ENCODE measurements around the gene APOBEC3C.
"Not testable (repeated sequence)": the region's sequence is repeated elsewhere in the genome, so short reads cannot be mapped to it uniquely, and the experiment has no call there.

APOBEC3C gene

GRCh38 chr22:38974826-38975175 lies 39.3 kb upstream of the APOBEC3C start:
- H3K4me1 Mint-ChIP-seq, result no peaks in the 10 kb centered on the region

GRCh38 chr22:38977289-38977688 lies 36.8 kb upstream of the APOBEC3C start:
- H3K4me1 Mint-ChIP-seq, result peaks cover 10% of the 10 kb centered on the region
- H3K36me3 Mint-ChIP-seq, H3K9me3 Mint-ChIP-seq, H3K27ac Mint-ChIP-seq, H3K27me3 Mint-ChIP-seq, H3K4me3 Mint-ChIP-seq: not testable (repeated sequence)

More at GRCh38 chr22:38974826-38975175, 39.3 kb upstream of the APOBEC3C start:
- H3K27ac Mint-ChIP-seq, result no peak overlapping the region
- H3K4me3 Mint-ChIP-seq, result no peak overlapping the region
- no peaks in the 10 kb centered on the region for H3K36me3 Mint-ChIP-seq
- no peaks in the 10 kb centered on the region for H3K9me3 Mint-ChIP-seq
- no peaks in the 10 kb centered on the region for H3K27me3 Mint-ChIP-seq

- H3K4me1 Mint-ChIP-seq, result peaks cover 25% of the 10 kb centered on the region
- not testable (repeated sequence) for H3K36me3 Mint-ChIP-seq, H3K27ac Mint-ChIP-seq, H3K9me3 Mint-ChIP-seq, H3K4me3 Mint-ChIP-seq, H3K27me3 Mint-ChIP-seq
Measured at GRCh38 chr22:38980587-38980986, 33.5 kb upstream of the APOBEC3C start.

GRCh38 chr22:38981005-38981991 lies 32.8 kb upstream of the APOBEC3C start:
- no peaks in the 10 kb centered on the region for H3K27me3 Mint-ChIP-seq
- H3K4me1 Mint-ChIP-seq, result peaks cover 25% of the 10 kb centered on the region
- no peaks in the 10 kb centered on the region for H3K36me3 Mint-ChIP-seq
- H3K4me3 Mint-ChIP-seq, result peak overlapping the region; percentile 79
- H3K27ac Mint-ChIP-seq, result peak overlapping the region; percentile 55
- H3K9me3 Mint-ChIP-seq, result no peaks in the 10 kb centered on the region

DNA sequence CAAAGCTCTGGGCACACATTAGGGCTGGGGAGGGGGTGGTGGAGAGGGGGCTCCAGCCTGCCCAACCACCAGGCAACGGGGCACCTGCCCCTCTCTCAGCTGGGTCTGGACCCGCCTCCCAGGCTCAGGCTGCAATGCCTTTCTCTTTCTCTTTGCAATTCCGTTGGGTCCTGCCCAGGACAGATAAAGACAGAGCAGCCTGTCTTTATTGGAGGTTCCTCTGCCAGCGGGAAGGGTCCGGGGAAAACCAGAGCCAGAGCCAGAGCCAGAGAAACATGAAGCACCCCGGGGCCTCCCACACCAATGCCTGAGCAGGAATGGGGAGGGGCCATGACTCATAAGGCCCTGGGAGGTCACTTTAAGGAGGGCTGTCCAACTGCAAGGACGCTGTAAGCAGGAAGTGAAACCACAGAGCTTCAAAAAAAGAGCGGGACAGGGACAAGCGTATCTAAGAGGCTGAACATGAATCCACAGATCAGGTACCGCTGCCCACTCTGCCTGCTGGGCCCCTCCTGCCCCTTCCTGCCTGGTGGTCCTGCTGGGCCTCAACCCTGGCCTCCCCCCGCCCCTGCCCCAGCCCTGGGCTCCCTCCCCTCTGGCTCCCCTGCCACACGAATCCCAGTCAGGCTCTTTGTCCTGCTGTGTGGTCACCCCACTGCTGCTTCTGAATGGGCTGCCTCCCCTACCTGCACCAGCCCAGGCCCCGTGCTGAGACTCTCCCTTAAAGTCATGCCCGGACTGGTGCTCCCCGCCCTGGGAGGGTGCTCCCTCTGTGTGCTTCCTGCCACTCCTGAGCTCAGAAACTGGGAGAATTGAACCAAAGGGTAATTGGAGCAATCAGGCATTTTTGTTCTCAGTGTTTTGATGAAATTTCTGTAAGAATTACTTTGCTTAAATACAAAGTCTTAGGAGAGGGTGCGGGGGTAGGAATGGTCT lies 31.8 kb upstream of the APOBEC3C start, which contains the start of gene APOBEC3B:
TSS of gene APOBEC3B (plus strand) at position 356 of the 936 bp plus-strand sequence. CDS start at position 463, 107 bp downstream.
- Mint-ChIP-seq H3K4me1 (peaks cover 26% of the 10 kb centered on the region), H3K36me3 (no peaks in the 10 kb centered on the region), H3K27me3 (no peaks in the 10 kb centered on the region), H3K27ac (peak within 1 kb of the TSS; percentile 55), H3K9me3 (no peaks in the 10 kb centered on the region), H3K4me3 (peak within 1 kb of the TSS; percentile 79)

DNA sequence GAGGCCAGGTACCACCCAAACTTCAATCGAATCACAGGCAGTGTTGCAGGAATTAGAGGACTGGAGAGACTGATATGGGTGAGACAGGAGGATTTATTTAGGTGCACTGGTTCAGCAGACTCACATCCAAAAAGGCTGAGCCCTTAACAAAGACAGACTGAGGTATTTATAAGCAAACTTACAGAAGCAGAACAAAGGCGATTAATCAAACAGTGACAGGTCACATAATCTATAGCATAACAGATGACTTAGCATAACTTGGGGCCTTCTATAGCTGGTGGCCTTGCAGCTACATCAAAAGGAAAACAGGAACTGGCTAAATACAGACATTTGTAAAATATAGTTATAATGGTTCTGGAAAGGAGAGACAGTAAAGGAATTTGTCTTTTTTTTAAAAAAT lies 29.8 kb upstream of the APOBEC3C start:
- Mint-ChIP-seq H3K4me1 (peaks cover 39% of the 10 kb centered on the region), H3K4me3 (peak overlapping the region; percentile 26), H3K27ac (peak overlapping the region; percentile 84), H3K27me3 (no peaks in the 10 kb centered on the region), H3K36me3 (no peaks in the 10 kb centered on the region), H3K9me3 (no peaks in the 10 kb centered on the region)

DNA sequence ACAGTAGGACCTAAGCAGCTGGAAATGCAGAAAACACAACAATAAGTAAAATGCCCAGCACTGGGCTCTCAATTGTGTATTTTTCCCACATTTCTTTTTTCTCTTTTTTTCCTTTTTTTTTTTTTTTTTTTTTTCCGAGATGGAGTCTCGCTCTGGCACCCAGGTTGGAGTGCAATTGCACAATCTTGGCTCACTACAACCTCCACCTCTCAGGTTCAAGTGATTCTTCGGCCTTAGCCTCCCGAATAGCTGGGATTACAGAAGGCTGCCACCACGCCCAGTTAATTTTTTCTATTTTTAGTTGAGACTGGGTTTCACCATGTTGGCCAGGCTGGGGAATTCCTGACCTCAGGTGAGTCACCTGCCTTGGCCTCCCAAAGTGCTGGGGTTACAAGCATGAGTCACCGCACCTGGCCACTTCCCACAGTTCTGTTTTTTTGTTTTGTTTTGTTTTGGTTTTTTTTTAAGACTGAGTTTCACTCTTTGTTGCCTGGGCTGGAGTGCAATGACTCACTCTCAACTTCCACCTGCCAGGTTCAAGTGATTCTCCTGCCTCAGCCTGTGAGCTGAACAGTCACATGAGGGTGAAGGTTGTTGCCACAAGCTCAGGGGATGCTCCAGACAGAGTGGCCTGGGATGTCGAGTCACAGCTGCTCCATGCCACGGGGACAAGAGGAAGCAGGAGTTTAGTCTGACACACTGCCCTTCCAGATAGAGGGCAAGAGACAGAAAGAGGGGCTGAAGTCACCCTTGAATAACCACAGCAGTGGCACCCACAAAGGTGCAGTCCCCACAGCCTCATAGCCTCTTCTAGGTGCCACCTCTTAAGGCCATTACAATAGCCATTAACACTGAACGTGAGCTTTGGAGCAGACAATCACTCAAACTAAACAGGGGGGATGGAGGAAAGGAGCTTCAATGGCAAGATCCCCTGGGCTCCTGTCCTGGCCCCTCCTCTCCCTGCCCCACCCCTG lies 29.0 kb upstream of the APOBEC3C start:
- H3K4me1 Mint-ChIP-seq, result peaks cover 44% of the 10 kb centered on the region
- H3K36me3 Mint-ChIP-seq, H3K9me3 Mint-ChIP-seq, H3K27me3 Mint-ChIP-seq: not testable (repeated sequence)
- H3K27ac Mint-ChIP-seq, result peak overlapping the region; percentile 92
- H3K4me3 Mint-ChIP-seq, result peak overlapping the region; percentile 41

DNA sequence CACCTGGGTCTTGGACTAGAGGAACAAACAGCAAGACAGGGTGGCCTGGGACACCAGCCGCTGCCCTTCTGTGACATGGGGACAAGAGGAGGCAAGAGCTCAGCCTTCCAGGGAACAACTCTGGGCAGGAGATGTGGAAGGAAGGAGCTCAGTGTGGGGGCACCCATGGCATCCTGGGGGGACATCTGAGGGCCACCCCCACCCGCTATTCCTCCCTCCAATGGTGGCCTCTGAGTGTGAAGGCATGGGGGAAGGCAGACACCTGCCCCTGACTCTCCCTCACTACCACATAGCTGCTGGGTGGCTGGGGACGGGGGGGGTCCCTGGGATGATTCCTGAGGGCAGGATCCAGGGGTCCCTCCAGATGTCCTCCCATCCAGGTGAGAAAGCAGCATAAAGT lies 27.4 kb upstream of the APOBEC3C start:
- H3K27ac Mint-ChIP-seq, result no peak overlapping the region
- H3K36me3 Mint-ChIP-seq, result no peaks in the 10 kb centered on the region
- H3K9me3 Mint-ChIP-seq, result no peaks in the 10 kb centered on the region
- H3K4me1 Mint-ChIP-seq, result peaks cover 40% of the 10 kb centered on the region
- no peaks in the 10 kb centered on the region for H3K27me3 Mint-ChIP-seq
- H3K4me3 Mint-ChIP-seq, result no peak overlapping the region

GRCh38 chr22:38987171-38987895 lies 26.7 kb upstream of the APOBEC3C start:
- H3K4me3 Mint-ChIP-seq, result peak overlapping the region; percentile 64
- no peaks in the 10 kb centered on the region for H3K36me3 Mint-ChIP-seq
- H3K4me1 Mint-ChIP-seq, result peaks cover 34% of the 10 kb centered on the region

GRCh38 chr22:38989466-38989865 lies 24.6 kb upstream of the APOBEC3C start:
- H3K27ac Mint-ChIP-seq, result no peak overlapping the region
- no peaks in the 10 kb centered on the region for H3K36me3 Mint-ChIP-seq
- H3K4me1 Mint-ChIP-seq, result peaks cover 33% of the 10 kb centered on the region
- H3K27me3 Mint-ChIP-seq, result no peaks in the 10 kb centered on the region
- H3K9me3 Mint-ChIP-seq, result no peaks in the 10 kb centered on the region
- H3K4me3 Mint-ChIP-seq, result no peak overlapping the region

More at GRCh38 chr22:38987171-38987895, 26.7 kb upstream of the APOBEC3C start:
- no peaks in the 10 kb centered on the region for H3K9me3 Mint-ChIP-seq
- no peaks in the 10 kb centered on the region for H3K27me3 Mint-ChIP-seq
- H3K27ac Mint-ChIP-seq, result peak overlapping the region; percentile 35

GRCh38 chr22:38992871-38993371 lies 21.1 kb upstream of the APOBEC3C start:
- not testable (repeated sequence) for H3K27ac Mint-ChIP-seq, H3K36me3 Mint-ChIP-seq, H3K9me3 Mint-ChIP-seq, H3K4me3 Mint-ChIP-seq, H3K27me3 Mint-ChIP-seq
- H3K4me1 Mint-ChIP-seq, result peaks cover 17% of the 10 kb centered on the region

GRCh38 chr22:38996105-38996504 lies 18.0 kb upstream of the APOBEC3C start:
- H3K27ac Mint-ChIP-seq, result no peak overlapping the region
- peaks cover 5% of the 10 kb centered on the region for H3K4me1 Mint-ChIP-seq
- no peak overlapping the region for H3K4me3 Mint-ChIP-seq
- H3K27me3 Mint-ChIP-seq, result no peaks in the 10 kb centered on the region
- no peaks in the 10 kb centered on the region for H3K36me3 Mint-ChIP-seq
- no peaks in the 10 kb centered on the region for H3K9me3 Mint-ChIP-seq

GRCh38 chr22:38997518-38997917 lies 16.5 kb upstream of the APOBEC3C start:
- H3K27me3 Mint-ChIP-seq, result no peaks in the 10 kb centered on the region
- no peaks in the 10 kb centered on the region for H3K36me3 Mint-ChIP-seq
- peaks cover 5% of the 10 kb centered on the region for H3K4me1 Mint-ChIP-seq
- no peak overlapping the region for H3K27ac Mint-ChIP-seq
- H3K9me3 Mint-ChIP-seq, result no peaks in the 10 kb centered on the region
- H3K4me3 Mint-ChIP-seq, result no peak overlapping the region

DNA sequence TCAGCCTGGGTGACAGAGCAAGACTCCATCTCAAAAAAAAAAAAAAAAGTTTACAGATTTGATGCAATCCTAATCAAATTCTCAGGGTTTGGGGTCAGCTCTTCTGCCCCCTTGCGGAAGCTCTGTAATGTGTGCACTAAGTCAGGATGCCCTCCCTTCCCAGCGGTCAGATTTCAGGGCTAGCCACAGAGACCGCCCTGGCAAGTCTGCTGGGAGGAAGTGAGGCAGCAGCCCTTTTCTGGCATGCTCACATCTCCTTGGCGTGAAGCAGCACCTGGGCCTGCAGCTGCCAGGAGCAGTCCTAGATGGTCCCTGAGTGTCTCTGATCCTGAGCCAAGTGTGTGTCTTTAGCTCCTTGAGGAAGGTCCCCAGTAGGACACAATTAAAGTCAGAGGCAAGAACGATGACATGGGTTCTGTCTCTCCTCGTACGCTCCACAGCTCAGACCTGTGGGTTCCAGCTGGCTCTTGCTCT lies 10.9 kb upstream of the APOBEC3C start:
- no peaks in the 10 kb centered on the region for H3K9me3 Mint-ChIP-seq
- peak overlapping the region; percentile 35 for H3K27ac Mint-ChIP-seq
- no peaks in the 10 kb centered on the region for H3K27me3 Mint-ChIP-seq
- no peaks in the 10 kb centered on the region for H3K36me3 Mint-ChIP-seq
- peaks cover 8% of the 10 kb centered on the region for H3K4me1 Mint-ChIP-seq
- no peak overlapping the region for H3K4me3 Mint-ChIP-seq
